Mucosa of descending colon (tissue), 3 donors: ENCODE data around the gene TMEM108. TPM values are rescaled to one million over a fixed set of nuclear protein-coding genes. Genes with fewer than 3 reads are reported as not detected.

Experiments used
- ATAC-seq: fragments of 200-7000 bp; cut with Tn5 transposase; one replicate; pipeline ENCODE4 v1.9.1; 2020; ENCODE audit warnings: mild to moderate bottlenecking, moderate library complexity
- DNase-seq, 3 donors: peaks; one replicate each; pipeline ENCODE4 v3.0.0-alpha.2; 2020
- H3K36me3 ChIP-seq: fragments of 200-600 bp; one replicate; pipeline ENCODE4 v1.8.0; 2021; ENCODE audit warnings: low read depth, mild to moderate bottlenecking
- H3K4me1 ChIP-seq: fragments of 200-600 bp; one replicate; pipeline ENCODE4 v1.8.0; 2021; ENCODE audit warnings: low read depth, mild to moderate bottlenecking
- H3K4me3 ChIP-seq: fragments of 200-600 bp; one replicate; pipeline ENCODE4 v1.8.0; 2021; ENCODE audit warnings: mild to moderate bottlenecking
- H3K9me3 ChIP-seq: fragments of 200-600 bp; one replicate; pipeline ENCODE4 v1.8.0; 2021; ENCODE audit warnings: mild to moderate bottlenecking
- intact Hi-C, 2 donors: fragments of 100-400 bp; cut with DNase I in 1 of 2; cut with micrococcal nuclease in 1 of 2; formaldehyde crosslinking; loops; one replicate each; pipeline versions ENCODE4 v1.11.0 to v1.11.1; 2022; cut with DNase I, micrococcal nuclease
- total RNA-seq, 3 donors: library from RNA; stranded (reverse); fragmentation: NEBNext Ultra II Directional in 2 of 3; extraction: Animal tissue kit (Norgen Biotek cat#: 25700) in 2 of 3; gene quantifications; one replicate each; pipeline versions ENCODE4 v1.2.1 to v1.2.4, GENCODE V29; 2021 to 2023
- TF ChIP-seq, protein P1 (sequence below): fragments of 200-600 bp; IDR thresholded peaks from one replicate; pipeline ENCODE4 v1.8.0; 2022; ENCODE audit warnings: antibody characterized with exemption, mild to moderate bottlenecking
- donor health status: DM: no; HTN: no; CAD: no; lungs with moderate emphysema.
- donor health status: DM: no; HTN: no; CAD: no.
- donor health status: DM: no; HTN: yes; CAD: no.

TMEM108 gene
- total RNA-seq, 3 donors from 2014 or later = 0.72 to 3.4 (median 1.1) TPM

DNA sequence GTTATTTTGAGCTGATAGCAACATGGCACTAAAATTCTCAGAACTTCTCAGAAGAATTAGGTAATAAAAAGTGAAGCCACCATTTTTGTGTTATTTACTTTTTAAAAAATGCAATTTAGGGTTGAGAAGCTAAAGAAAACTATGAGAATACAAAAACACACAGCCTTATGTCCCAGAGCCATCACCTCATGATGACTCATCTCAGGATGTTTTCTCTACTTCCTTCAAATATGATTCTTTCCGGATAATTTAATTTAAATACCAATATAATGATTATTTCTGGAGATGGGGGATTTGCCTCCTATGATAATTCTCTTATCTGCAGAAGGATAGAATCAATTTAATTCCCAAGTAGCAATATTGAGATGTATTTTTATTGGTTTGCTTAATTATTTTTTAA, 256.1 kb downstream of the TMEM108 start:
- Histone ChIP-seq H3K4me3 (no peak overlapping the region), H3K4me1 (no peaks in the 10 kb centered on the region), H3K9me3 (no peaks in the 10 kb centered on the region), H3K36me3 (no peaks in the 10 kb centered on the region)
- DNase-seq = no peak
- intact Hi-C loops = no loop called here
- TF ChIP-seq, protein P1, sequence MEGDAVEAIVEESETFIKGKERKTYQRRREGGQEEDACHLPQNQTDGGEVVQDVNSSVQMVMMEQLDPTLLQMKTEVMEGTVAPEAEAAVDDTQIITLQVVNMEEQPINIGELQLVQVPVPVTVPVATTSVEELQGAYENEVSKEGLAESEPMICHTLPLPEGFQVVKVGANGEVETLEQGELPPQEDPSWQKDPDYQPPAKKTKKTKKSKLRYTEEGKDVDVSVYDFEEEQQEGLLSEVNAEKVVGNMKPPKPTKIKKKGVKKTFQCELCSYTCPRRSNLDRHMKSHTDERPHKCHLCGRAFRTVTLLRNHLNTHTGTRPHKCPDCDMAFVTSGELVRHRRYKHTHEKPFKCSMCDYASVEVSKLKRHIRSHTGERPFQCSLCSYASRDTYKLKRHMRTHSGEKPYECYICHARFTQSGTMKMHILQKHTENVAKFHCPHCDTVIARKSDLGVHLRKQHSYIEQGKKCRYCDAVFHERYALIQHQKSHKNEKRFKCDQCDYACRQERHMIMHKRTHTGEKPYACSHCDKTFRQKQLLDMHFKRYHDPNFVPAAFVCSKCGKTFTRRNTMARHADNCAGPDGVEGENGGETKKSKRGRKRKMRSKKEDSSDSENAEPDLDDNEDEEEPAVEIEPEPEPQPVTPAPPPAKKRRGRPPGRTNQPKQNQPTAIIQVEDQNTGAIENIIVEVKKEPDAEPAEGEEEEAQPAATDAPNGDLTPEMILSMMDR = no peak
- no peak for ATAC-seq

DNA sequence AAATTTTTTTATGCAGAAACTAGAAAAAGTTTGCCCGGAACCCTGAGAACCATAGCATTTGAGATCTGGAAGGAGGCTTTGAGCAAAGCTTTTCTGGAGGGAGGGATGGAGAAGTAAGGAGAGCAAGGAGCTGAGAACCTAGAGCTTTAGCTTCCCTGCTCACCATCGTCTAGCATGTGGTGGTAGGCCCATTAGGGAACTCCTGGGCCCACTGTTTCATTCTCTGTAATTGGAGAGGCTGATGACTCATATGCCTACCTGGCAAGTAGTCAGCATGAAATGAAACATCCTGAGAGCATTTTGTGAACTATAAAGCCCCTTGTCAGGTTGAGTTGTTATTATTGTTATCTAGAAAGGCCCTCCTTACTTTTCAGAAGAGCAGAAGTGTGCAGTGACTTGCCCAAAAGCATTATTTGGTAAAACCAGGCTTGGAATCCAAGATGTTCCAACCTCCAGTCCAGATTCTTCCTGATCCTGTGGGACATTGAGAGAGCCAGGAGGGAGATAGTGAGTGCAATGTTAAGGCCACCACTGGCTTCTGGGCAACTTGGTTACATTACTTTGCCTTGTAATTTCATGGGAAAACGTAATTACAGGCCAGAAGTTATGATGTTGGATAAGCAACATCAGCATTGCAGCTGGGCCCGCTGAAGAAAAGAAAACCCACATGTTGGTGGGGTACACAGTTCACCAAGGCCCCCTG, 257.2 kb downstream of the TMEM108 start:
- DNase-seq (no peak), ATAC-seq (no peak)
- Histone ChIP-seq H3K9me3 (no peaks in the 10 kb centered on the region), H3K4me1 (no peaks in the 10 kb centered on the region), H3K4me3 (no peak overlapping the region), H3K36me3 (no peaks in the 10 kb centered on the region)
- intact Hi-C loops = no loop called here
- TF ChIP-seq, protein P1 = no peak

DNA sequence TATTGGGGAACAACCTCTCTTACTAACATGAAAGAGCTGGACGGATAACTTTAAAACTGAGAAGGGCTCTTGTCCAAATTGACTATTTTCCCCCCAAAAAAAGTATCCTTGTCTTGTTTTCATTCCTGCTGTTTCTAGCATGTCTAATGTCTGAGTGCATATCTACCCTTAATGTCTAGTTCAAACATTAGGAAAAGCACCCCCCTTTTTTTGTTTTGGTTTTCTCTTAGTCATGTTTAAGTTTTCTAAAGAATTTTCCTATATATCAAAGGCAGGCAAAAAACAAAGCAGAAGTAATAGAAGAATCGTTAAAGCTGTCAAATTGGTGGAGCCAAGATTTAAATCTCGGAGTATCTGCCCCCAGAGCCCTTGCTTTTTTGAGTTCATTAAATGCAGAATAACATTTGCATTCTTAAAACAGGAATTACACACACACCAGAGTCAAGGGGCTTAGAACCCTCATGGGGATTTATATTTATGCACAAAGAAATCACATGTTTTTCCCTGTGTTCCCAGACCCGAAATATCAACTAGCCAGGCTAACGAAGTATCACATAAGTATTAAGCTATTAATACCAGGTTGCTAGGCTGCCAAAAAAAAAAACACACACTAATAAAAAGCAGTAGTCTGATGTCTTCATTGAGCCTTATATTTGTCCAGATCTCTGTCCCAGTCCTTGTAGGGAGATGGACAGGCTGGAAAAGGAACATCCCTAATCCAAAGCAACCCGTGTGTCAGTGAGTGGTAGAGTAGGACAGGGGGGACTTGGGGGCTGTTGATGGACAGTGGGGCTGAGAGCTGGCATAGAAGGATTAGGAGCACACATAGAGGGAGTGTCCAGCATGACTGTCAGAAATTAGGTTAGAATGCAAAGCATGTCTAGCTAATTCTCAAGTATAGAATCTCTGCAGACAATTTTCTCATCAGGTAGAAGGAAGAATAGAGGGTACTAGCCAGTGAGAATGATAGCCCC, 258.0 kb downstream of the TMEM108 start:
- no peaks in the 10 kb centered on the region for H3K9me3 ChIP-seq
- H3K4me3 ChIP-seq = no peak overlapping the region
- no peak for DNase-seq
- H3K4me1 ChIP-seq = no peaks in the 10 kb centered on the region
- intact Hi-C loops = no loop called here
- TF ChIP-seq, protein P1 = no peak
- ATAC-seq = no peak
- no peaks in the 10 kb centered on the region for H3K36me3 ChIP-seq

DNA sequence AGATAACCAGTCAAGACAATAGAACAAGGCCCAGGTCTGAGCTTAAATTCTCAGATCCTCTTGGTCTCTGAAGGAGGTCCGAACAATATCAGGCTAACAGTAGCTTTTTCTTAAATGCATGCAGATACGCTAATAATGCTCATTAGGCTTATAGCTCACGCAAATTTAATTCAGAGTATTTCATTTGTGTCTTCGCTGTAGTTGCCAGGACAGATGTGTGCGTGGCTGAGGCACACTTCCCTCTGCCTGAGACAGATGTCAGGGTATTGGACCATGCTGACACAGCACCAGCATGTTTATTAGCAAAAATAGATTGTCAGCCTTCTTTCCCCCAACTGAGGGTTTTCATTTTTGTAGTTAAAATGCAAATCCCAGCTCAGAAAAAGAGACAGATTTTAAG, 258.8 kb downstream of the TMEM108 start:
- no peaks in the 10 kb centered on the region for H3K36me3 ChIP-seq
- TF ChIP-seq, protein P1 = no peak
- no peak for DNase-seq
- no peak overlapping the region for H3K4me3 ChIP-seq
- intact Hi-C loops = no loop called here
- H3K4me1 ChIP-seq = no peaks in the 10 kb centered on the region
- ATAC-seq = no peak
- no peaks in the 10 kb centered on the region for H3K9me3 ChIP-seq

DNA sequence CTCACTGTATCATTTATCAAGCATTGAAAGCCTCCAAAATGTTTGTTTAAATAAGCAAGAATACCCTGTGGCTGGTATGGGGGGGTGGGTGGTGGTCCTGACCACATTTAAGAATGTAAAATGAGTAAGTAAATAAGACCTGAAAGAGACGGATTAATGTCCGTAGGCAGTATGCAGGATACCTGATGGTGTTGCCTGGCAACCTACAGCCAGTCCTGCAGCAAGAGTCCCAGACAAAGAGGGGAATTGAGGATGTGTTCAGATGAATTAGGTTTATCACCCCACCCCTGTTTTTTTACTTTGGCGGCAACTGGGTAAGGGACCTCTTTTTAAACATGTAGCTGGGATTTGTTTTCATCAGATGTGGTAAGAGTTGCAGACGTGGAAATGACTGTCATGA, 261.9 kb downstream of the TMEM108 start:
- DNase-seq (no peak), ATAC-seq (no peak)
- Histone ChIP-seq H3K36me3 (no peaks in the 10 kb centered on the region), H3K4me3 (no peak overlapping the region), H3K4me1 (no peaks in the 10 kb centered on the region), H3K9me3 (no peaks in the 10 kb centered on the region)
- intact Hi-C loops = no loop called here
- TF ChIP-seq, protein P1 = no peak
